AG04449 (cell line): Measurements from ENCODE around the gene COMMD6.
A peak's percentile ranks its signal among the peaks of the same experiment; 100 is the strongest.

Experiments
- CTCF ChIA-PET: fragments of 350-600 bp; formaldehyde crosslinking; extraction: SDS; loops from one replicate; lab custom pipeline; 2021; ENCODE audit warnings: antibody characterized with exemption; lab: Yijun Ruan, JAX
- POLR2A ChIA-PET: fragments of 400-600, 350-600 bp; formaldehyde crosslinking; extraction: SDS; loops from one replicate; lab custom pipeline; 2020; ENCODE audit warnings: antibody characterized with exemption, inconsistent platforms; lab: Yijun Ruan, JAX
- DNase-seq: peaks from one replicate; pipeline ENCODE4 v3.0.0-alpha.2; 2010; ENCODE audit warnings: low read depth, low spot score
- H3K4me3 ChIP-seq: 2 replicates; pipeline ENCODE4 v1.5.1; 2011; ENCODE audit warnings: low read depth, mild to moderate bottlenecking, control low read depth, low read length
- TF ChIP-seq, protein P1 (sequence below): IDR thresholded peaks from one replicate; pipeline ENCODE4 v1.5.1; 2011; ENCODE audit warnings: mild to moderate bottlenecking, moderate library complexity, low read length, control low read depth, inconsistent platforms; ENCODE audit not compliant: insufficient read depth; ENCODE audit errors: missing control alignments

COMMD6 gene

DNA sequence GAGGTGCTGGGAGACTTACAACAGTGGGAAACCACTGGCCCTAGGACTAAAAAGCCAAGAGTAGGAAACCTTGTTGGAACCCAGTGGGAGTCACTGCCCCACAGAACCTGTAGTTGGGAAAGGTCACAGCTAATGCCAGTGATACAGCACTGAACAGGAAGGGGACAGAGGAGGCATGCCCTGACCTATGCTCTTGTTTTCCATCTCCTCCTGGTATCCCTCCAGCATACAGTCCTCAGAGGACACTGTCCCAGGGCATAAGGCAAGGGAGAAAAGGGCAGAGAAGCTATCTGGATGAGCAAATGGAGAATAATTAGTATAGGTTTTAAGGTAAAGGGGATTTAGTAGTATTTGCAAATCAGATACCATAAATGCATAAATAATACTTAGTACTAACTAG lies 44.5 kb downstream of the COMMD6 start:
- DNase-seq, result no peak
- H3K4me3 ChIP-seq, result no peak overlapping the region
- POLR2A ChIA-PET, result interaction anchor here (0.8 kb wide), 1 partner anchor 140 kb away, joined by 5 read pairs; no protein-coding TSS in a partner anchor
- TF ChIP-seq, protein P1, sequence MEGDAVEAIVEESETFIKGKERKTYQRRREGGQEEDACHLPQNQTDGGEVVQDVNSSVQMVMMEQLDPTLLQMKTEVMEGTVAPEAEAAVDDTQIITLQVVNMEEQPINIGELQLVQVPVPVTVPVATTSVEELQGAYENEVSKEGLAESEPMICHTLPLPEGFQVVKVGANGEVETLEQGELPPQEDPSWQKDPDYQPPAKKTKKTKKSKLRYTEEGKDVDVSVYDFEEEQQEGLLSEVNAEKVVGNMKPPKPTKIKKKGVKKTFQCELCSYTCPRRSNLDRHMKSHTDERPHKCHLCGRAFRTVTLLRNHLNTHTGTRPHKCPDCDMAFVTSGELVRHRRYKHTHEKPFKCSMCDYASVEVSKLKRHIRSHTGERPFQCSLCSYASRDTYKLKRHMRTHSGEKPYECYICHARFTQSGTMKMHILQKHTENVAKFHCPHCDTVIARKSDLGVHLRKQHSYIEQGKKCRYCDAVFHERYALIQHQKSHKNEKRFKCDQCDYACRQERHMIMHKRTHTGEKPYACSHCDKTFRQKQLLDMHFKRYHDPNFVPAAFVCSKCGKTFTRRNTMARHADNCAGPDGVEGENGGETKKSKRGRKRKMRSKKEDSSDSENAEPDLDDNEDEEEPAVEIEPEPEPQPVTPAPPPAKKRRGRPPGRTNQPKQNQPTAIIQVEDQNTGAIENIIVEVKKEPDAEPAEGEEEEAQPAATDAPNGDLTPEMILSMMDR, result no peak
- CTCF ChIA-PET, result interaction anchor here (0.6 to 3.0 kb wide), 3 partner anchors 11 to 44 kb away, joined by 4 to 25 read pairs (median 7); partner anchors contain the start of genes COMMD6 and TBC1D4

DNA sequence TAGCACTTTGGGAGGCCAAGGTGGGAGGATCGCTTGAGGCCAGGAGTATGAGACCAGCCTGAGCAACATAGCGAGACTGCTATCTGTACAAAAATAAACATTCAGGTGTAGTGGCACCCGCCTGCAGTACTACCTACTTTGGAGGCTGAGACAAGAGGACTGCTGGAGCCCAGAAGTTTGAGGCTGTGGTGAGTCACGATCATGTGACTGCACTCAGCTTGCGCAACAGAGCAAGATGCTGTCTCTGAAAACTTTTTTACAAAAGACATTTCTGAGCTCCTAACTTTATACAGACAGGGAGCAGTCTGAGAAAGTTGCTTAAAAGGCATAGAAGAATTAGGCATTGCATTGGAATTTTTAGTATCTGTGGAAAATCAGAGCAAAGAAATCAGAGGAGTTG lies 45.3 kb downstream of the COMMD6 start:
- POLR2A ChIA-PET, result interaction anchor here (0.8 kb wide), 1 partner anchor 141 kb away, joined by 5 read pairs; no protein-coding TSS in a partner anchor
- H3K4me3 ChIP-seq, result no peak overlapping the region
- CTCF ChIA-PET, result interaction anchor here (2.3 to 3.0 kb wide), 2 partner anchors 10 to 45 kb away, joined by 7 to 25 read pairs; partner anchors contain the start of genes COMMD6 and TBC1D4
- TF ChIP-seq, protein P1, result no peak
- DNase-seq, result peak; percentile 70

DNA sequence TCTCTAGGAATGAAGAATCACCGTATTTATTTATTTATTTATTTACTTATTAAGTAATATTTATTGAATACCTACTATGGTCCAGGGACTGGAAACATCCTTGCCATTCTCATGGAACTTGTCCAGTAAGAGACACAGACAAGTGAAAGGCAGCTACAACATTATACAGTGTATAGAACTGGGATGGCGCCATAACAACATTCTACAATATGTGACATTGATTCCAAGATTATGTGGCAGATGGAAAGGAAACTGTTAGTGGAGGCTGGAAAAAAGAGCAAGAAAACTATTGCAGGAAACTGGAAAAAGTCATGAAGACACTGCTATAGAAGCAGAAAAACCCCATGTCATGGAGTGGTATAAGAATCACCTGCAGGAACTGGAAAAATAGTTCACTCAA lies 46.3 kb downstream of the COMMD6 start:
- DNase-seq, result no peak
- TF ChIP-seq, protein P1, result no peak
- CTCF ChIA-PET, result interaction anchor here (2.3 to 3.0 kb wide), 2 partner anchors 9 to 46 kb away, joined by 7 to 25 read pairs; partner anchors contain the start of genes COMMD6 and TBC1D4
- H3K4me3 ChIP-seq, result no peak overlapping the region
- POLR2A ChIA-PET, result no interaction called here

DNA sequence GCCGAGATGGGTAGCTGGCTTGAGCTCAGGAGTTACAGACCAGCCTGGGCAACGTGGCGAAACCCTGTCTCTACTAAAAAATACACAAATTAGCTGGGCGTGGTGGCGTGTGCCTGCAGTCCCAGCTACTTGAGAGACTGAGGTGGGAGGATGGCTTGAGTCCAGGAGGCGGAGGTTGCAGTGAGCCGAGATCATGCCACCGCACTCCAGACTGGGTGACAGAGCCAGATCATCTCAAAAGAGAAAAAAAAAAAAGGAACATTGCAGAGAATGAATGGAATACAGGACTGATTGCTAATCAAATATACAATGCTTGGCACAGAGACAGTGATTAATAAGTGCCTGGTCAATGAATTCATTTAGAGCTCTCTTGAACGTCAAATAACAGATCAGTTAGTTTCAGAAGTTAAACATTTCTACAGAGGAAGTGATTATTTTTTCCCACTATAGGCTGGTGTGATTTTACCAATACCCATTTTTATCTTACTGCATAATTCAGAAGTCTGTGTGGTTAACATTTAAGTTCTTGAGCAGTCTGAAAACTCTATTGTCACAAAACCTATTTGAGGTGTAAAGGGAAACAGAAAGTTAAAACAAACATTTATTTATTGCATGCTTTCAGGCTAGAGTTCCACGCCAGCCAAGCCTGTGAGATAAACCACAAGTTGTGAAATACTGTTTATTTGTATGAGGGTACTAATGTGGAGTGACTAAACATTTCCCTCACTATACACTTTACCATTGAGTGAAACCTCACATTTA lies 48.0 kb downstream of the COMMD6 start:
- no peak overlapping the region for H3K4me3 ChIP-seq
- ChIA-PET CTCF (interaction anchor here (0.6 kb wide), 1 partner anchor 114 kb away, joined by 4 read pairs; no protein-coding TSS in a partner anchor), POLR2A (no interaction called here)
- TF ChIP-seq, protein P1, result no peak
- DNase-seq, result no peak

DNA sequence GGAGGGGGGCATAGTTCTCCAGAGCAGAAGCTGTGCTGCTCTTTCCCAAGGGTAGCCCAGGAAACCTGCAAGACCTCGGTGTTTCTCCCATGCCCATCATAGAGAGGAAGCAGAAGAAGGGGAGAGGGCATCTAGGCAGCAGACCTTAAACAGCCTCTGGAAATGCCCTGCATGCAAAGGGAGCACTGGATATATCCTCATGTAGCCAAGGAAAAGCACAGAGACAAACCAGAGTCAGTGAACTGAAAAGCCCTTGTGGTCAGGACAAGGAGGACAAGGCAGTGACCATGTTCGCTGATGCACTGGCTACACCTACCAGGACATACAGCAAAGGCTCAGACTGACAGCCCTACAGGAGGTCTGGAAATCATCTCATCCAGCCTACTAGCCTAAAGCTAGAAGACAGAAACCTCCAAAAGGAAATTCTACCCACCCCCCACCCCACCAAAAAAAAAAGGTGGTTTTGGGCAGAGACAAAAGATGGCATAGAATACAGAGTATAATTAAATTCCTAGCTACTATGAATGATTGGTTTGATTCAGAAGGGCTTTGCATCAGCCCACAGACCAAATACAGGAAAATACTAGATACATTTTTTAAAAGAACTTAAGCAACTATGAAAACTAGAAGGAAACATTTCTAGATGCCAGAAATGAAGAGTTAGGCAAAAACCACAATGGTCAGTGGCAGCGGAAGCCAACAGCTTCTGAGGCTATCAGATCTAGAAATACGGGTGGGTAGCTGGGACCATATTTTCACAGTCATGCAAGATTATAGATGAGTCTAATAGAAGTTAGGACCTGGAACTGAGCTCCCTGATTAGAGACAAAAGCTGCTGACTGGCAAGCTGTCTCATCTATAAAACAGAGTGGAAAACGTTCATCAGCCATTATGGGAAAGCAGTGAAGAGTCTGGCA lies 51.2 kb downstream of the COMMD6 start:
- POLR2A ChIA-PET, result no interaction called here
- CTCF ChIA-PET, result interaction anchor here (0.7 to 5.4 kb wide), 3 partner anchors 51 to 55 kb away, joined by 3 to 44 read pairs (median 4); partner anchors contain the start of gene COMMD6

More for the DNA sequence above, 51.2 kb downstream of the COMMD6 start:
- H3K4me3 ChIP-seq, result no peak overlapping the region
- TF ChIP-seq, protein P1, result no peak
- DNase-seq, result no peak
